ENCODE results near the gene GTF3C1. TPM values are rescaled to one million over a fixed set of nuclear protein-coding genes. Genes with fewer than 3 reads are reported as not detected.

Gene GTF3C1
- polyA plus RNA-seq, 1 donor from 2014 or later = 54.0 TPM

GRCh38 chr16:27414788-27415431 is 134.8 kb downstream of the GTF3C1 start:
- Histone ChIP-seq H3K9me3 (ENCODE audit: low read length) (no peaks in the 10 kb centered on the region), H3F3A (ENCODE audit: insufficient read depth, low read length, poor library complexity, severe bottlenecking) (no peaks in the 10 kb centered on the region), H3K9me2 (ENCODE audit: insufficient read depth, low read length) (no peaks in the 10 kb centered on the region), H3K27me3 (ENCODE audit: insufficient read depth, low read depth, low read length) (no peaks in the 10 kb centered on the region), H3K9ac (ENCODE audit: low read length) (no peak overlapping the region), H3K79me2 (replicated peaks; ENCODE audit: insufficient read depth, low read length) (no peaks in the 10 kb centered on the region), H3K27ac (ENCODE audit: low read length) (no peak overlapping the region), H3K36me3 (ENCODE audit: insufficient read depth, low read length) (no peaks in the 10 kb centered on the region), H4K20me1 (ENCODE audit: insufficient read depth) (no peaks in the 10 kb centered on the region), H2AFZ (ENCODE audit: low read depth, low read length) (no peak overlapping the region), H3K4me3 (ENCODE audit: low read length) (no peak overlapping the region), H3K4me2 (ENCODE audit: low read length) (no peak overlapping the region)
- TF ChIP-seq TAF1 (IDR thresholded peaks at IDR 0.05; ENCODE audit: low read depth) = no peak
- TF ChIP-seq POLR2AphosphoS5 (IDR thresholded peaks at IDR 0.05) = no peak
- no peak for TF ChIP-seq SMC3 (conservative IDR thresholded peaks at IDR 0.05; ENCODE audit: poor library complexity)
- no peak for TF ChIP-seq REST (IDR thresholded peaks at IDR 0.05; ENCODE audit: borderline replicate concordance)
- no peak for TF ChIP-seq RAD21 (conservative IDR thresholded peaks at IDR 0.05)
- no peak for TF ChIP-seq EP300 (conservative IDR thresholded peaks at IDR 0.05; ENCODE audit: poor library complexity, severe bottlenecking)
- TF ChIP-seq EZH2 (IDR thresholded peaks at IDR 0.05; ENCODE audit: borderline replicate concordance, insufficient read depth, low read length, poor library complexity, severe bottlenecking) = no peak
- no peak for TF ChIP-seq MXI1 (conservative IDR thresholded peaks at IDR 0.05; ENCODE audit: poor library complexity, severe bottlenecking)
- no peak for TF ChIP-seq CTCF (IDR thresholded peaks at IDR 0.05; ENCODE audit: poor library complexity, severe bottlenecking)

GRCh38 chr16:27413956-27414355 is 135.8 kb downstream of the GTF3C1 start:
- Histone ChIP-seq H3F3A (ENCODE audit: insufficient read depth, low read length, poor library complexity, severe bottlenecking) (no peaks in the 10 kb centered on the region), H3K4me3 (ENCODE audit: low read length) (no peak overlapping the region), H3K27me3 (ENCODE audit: insufficient read depth, low read depth, low read length) (no peaks in the 10 kb centered on the region), H3K36me3 (ENCODE audit: insufficient read depth, low read length) (no peaks in the 10 kb centered on the region), H3K27ac (ENCODE audit: low read length) (no peak overlapping the region), H3K9me2 (ENCODE audit: insufficient read depth, low read length) (no peaks in the 10 kb centered on the region), H3K4me2 (ENCODE audit: low read length) (no peak overlapping the region), H3K9ac (ENCODE audit: low read length) (no peak overlapping the region), H3K79me2 (replicated peaks; ENCODE audit: insufficient read depth, low read length) (no peaks in the 10 kb centered on the region), H2AFZ (ENCODE audit: low read depth, low read length) (no peak overlapping the region), H3K9me3 (ENCODE audit: low read length) (no peaks in the 10 kb centered on the region), H4K20me1 (ENCODE audit: insufficient read depth) (no peaks in the 10 kb centered on the region)
- no peak for TF ChIP-seq CTCF (IDR thresholded peaks at IDR 0.05; ENCODE audit: poor library complexity, severe bottlenecking)
- TF ChIP-seq REST (IDR thresholded peaks at IDR 0.05; ENCODE audit: borderline replicate concordance) = no peak
- TF ChIP-seq SMC3 (conservative IDR thresholded peaks at IDR 0.05; ENCODE audit: poor library complexity) = no peak
- TF ChIP-seq RAD21 (conservative IDR thresholded peaks at IDR 0.05) = no peak
- no peak for TF ChIP-seq MXI1 (conservative IDR thresholded peaks at IDR 0.05; ENCODE audit: poor library complexity, severe bottlenecking)
- TF ChIP-seq POLR2AphosphoS5 (IDR thresholded peaks at IDR 0.05) = no peak
- no peak for TF ChIP-seq EP300 (conservative IDR thresholded peaks at IDR 0.05; ENCODE audit: poor library complexity, severe bottlenecking)
- TF ChIP-seq TAF1 (IDR thresholded peaks at IDR 0.05; ENCODE audit: low read depth) = no peak
- no peak for TF ChIP-seq EZH2 (IDR thresholded peaks at IDR 0.05; ENCODE audit: borderline replicate concordance, insufficient read depth, low read length, poor library complexity, severe bottlenecking)
